HS-5 (cell line): Measurements from ENCODE around the gene PLEKHM3.

Experiments
- DNase-seq: peaks from one replicate; pipeline ENCODE4 v3.0.0-alpha.2; 2012; ENCODE audit warnings: low read depth

The PLEKHM3 gene

GRCh38 chr2:207993151-207993763 is 32.1 kb downstream of the PLEKHM3 start:
- DNase-seq: peak; percentile 64

GRCh38 chr2:207991944-207992343 is 33.4 kb downstream of the PLEKHM3 start:
- no peak for DNase-seq

- DNase-seq: no peak
Measured at GRCh38 chr2:207990784-207991183, 34.5 kb downstream of the PLEKHM3 start.

GRCh38 chr2:207988975-207989374 is 36.4 kb downstream of the PLEKHM3 start:
- no peak for DNase-seq

- DNase-seq: no peak
Measured at GRCh38 chr2:207987025-207987716, 38.2 kb downstream of the PLEKHM3 start.

- no peak for DNase-seq
Measured at GRCh38 chr2:207984765-207985480, 40.4 kb downstream of the PLEKHM3 start.

GRCh38 chr2:207983641-207984042 is 41.7 kb downstream of the PLEKHM3 start:
- DNase-seq: no peak

GRCh38 chr2:207978177-207978948 is 47.0 kb downstream of the PLEKHM3 start:
- DNase-seq: no peak

GRCh38 chr2:207975921-207976320 is 49.4 kb downstream of the PLEKHM3 start:
- no peak for DNase-seq

- DNase-seq: no peak
Measured at GRCh38 chr2:207974216-207974605, 51.1 kb downstream of the PLEKHM3 start.

- no peak for DNase-seq
Measured at GRCh38 chr2:207970826-207971180, 54.5 kb downstream of the PLEKHM3 start.

- no peak for DNase-seq
Measured at GRCh38 chr2:207970147-207970825, 55.0 kb downstream of the PLEKHM3 start.

GRCh38 chr2:207969249-207969648 is 56.1 kb downstream of the PLEKHM3 start:
- no peak for DNase-seq

- DNase-seq: no peak
Measured at GRCh38 chr2:207967121-207967520, 58.2 kb downstream of the PLEKHM3 start.

- DNase-seq: no peak
Measured at GRCh38 chr2:207960911-207961310, 64.4 kb downstream of the PLEKHM3 start.

GRCh38 chr2:207960090-207960489 is 65.2 kb downstream of the PLEKHM3 start:
- DNase-seq: no peak

- DNase-seq: no peak
Measured at GRCh38 chr2:207956771-207957170, 68.6 kb downstream of the PLEKHM3 start.

GRCh38 chr2:207955456-207955855 is 69.9 kb downstream of the PLEKHM3 start:
- DNase-seq: no peak

GRCh38 chr2:207953354-207953753 is 72.0 kb downstream of the PLEKHM3 start:
- DNase-seq: no peak

GRCh38 chr2:207952564-207953345 is 72.6 kb downstream of the PLEKHM3 start:
- DNase-seq: no peak
